WTC11 (cell line): ENCODE results near the gene STIP1. TPM values are rescaled to one million over a fixed set of nuclear protein-coding genes. Genes with fewer than 3 reads are reported as not detected.

Experiments used
- ATAC-seq: fragments of 200-7000 bp; cut with Tn5 transposase; 2 replicates; pipeline ENCODE4 v1.10.0; 2021; ENCODE audit warnings: mild to moderate bottlenecking, moderate library complexity
- CTCF ChIA-PET: fragments of 300-600 bp; sonication (Branson Sonifier 250); formaldehyde crosslinking; loops from one replicate; lab custom pipeline; 2021; ENCODE audit warnings: antibody characterized with exemption; lab: Charles Lee
- POLR2A ChIA-PET: fragments of 350-600 bp; sonication (Branson Sonifier 250); formaldehyde crosslinking; loops from one replicate; lab custom pipeline; 2021; ENCODE audit warnings: antibody characterized with exemption; lab: Charles Lee
- DNase-seq: peaks from one replicate; pipeline ENCODE4 v3.0.0; 2021; ENCODE audit warnings: low spot score
- H3K27ac Mint-ChIP-seq: 2 replicates; pipeline ENCODE4 v1.8.0; 2021; ENCODE audit warnings: mixed read lengths
- H3K27me3 Mint-ChIP-seq: 2 replicates; pipeline ENCODE4 v1.8.0; 2021; ENCODE audit warnings: low read depth, mild to moderate bottlenecking, moderate library complexity, mixed read lengths
- H3K36me3 Mint-ChIP-seq: 2 replicates; pipeline ENCODE4 v1.8.0; 2021; ENCODE audit warnings: mixed read lengths
- H3K4me1 Mint-ChIP-seq: 2 replicates; pipeline ENCODE4 v1.8.0; 2022; ENCODE audit warnings: mixed read lengths
- H3K4me3 Mint-ChIP-seq: 2 replicates; pipeline ENCODE4 v1.8.0; 2021; ENCODE audit warnings: mild to moderate bottlenecking, moderate library complexity, mixed read lengths
- H3K9me3 Mint-ChIP-seq: 2 replicates; pipeline ENCODE4 v1.8.0; 2021; ENCODE audit warnings: mixed read lengths
- CBFB ChIP-seq: sonication (generic); formaldehyde crosslinking; IDR thresholded peaks from 2 replicates; pipeline ENCODE4 v1.8.1; 2022; ENCODE audit warnings: mild to moderate bottlenecking, low read depth, missing genetic modification reagents
- CREM ChIP-seq: sonication (generic); formaldehyde crosslinking; IDR thresholded peaks from 2 replicates; pipeline ENCODE4 v1.8.1; 2022; ENCODE audit warnings: mild to moderate bottlenecking, missing genetic modification reagents, moderate library complexity
- E2F1 ChIP-seq: sonication (generic); formaldehyde crosslinking; IDR thresholded peaks from 2 replicates; pipeline ENCODE4 v1.8.0; 2022; ENCODE audit warnings: mild to moderate bottlenecking, missing genetic modification reagents
- HMGA2 ChIP-seq: fragments of 250-450 bp; sonication (Bioruptor Pico); IDR thresholded peaks from 2 replicates; pipeline ENCODE4 v1.4.0; 2021; ENCODE audit warnings: mild to moderate bottlenecking, moderate library complexity
- PRRX2 ChIP-seq: fragments of 250-450 bp; sonication (Bioruptor Pico); IDR thresholded peaks from 2 replicates; pipeline ENCODE4 v1.8.0; 2021; ENCODE audit warnings: mild to moderate bottlenecking
- RELA ChIP-seq: sonication (generic); formaldehyde crosslinking; IDR thresholded peaks from 2 replicates; pipeline ENCODE4 v1.8.1; 2022; ENCODE audit warnings: missing genetic modification reagents, mild to moderate bottlenecking, borderline replicate concordance
- RORB ChIP-seq: fragments of 250-450 bp; sonication (Bioruptor Pico); IDR thresholded peaks from 2 replicates; pipeline ENCODE4 v1.9.0; 2021; ENCODE audit warnings: mild to moderate bottlenecking
- SP1 ChIP-seq: sonication (generic); formaldehyde crosslinking; conservative IDR thresholded peaks from 2 replicates; pipeline ENCODE4 v1.8.1; 2022; ENCODE audit warnings: missing genetic modification reagents
- TCF7 ChIP-seq: sonication (generic); formaldehyde crosslinking; IDR thresholded peaks from 2 replicates; pipeline ENCODE4 v1.8.0; 2022; ENCODE audit warnings: mild to moderate bottlenecking, low read depth, missing genetic modification reagents, moderate library complexity
- USF1 ChIP-seq: sonication (generic); formaldehyde crosslinking; IDR thresholded peaks from 2 replicates; pipeline ENCODE4 v1.8.0; 2022; ENCODE audit warnings: mild to moderate bottlenecking, missing genetic modification reagents
- ZNF121 ChIP-seq: sonication (generic); formaldehyde crosslinking; IDR thresholded peaks from 2 replicates; pipeline ENCODE4 v1.8.0; 2023; ENCODE audit warnings: missing genetic modification reagents
- ZNF138 ChIP-seq: sonication (generic); formaldehyde crosslinking; conservative IDR thresholded peaks from 2 replicates; pipeline ENCODE4 v1.8.1; 2022; ENCODE audit warnings: mild to moderate bottlenecking, moderate library complexity, missing genetic modification reagents
- ZNF232 ChIP-seq: sonication (generic); formaldehyde crosslinking; IDR thresholded peaks from 2 replicates; pipeline ENCODE4 v1.8.0; 2022; ENCODE audit warnings: mild to moderate bottlenecking, missing genetic modification reagents
- ZNF263 ChIP-seq: sonication (generic); formaldehyde crosslinking; IDR thresholded peaks from 2 replicates; pipeline ENCODE4 v1.8.1; 2022; ENCODE audit warnings: low read depth, mild to moderate bottlenecking, moderate library complexity, missing genetic modification reagents
- ZNF396 ChIP-seq: fragments of 250-450 bp; sonication (Bioruptor Pico); IDR thresholded peaks from 2 replicates; pipeline ENCODE4 v1.8.0; 2021; ENCODE audit warnings: mild to moderate bottlenecking, moderate library complexity, borderline replicate concordance
- ZNF671 ChIP-seq: fragments of 250-450 bp; sonication (Bioruptor Pico); IDR thresholded peaks from 2 replicates; pipeline ENCODE4 v1.8.0; 2021; ENCODE audit warnings: mild to moderate bottlenecking
- total RNA-seq: library from RNA; stranded (reverse); gene quantifications from 3 replicates; pipeline ENCODE4 v1.2.3, GENCODE V29; 2021
- TF ChIP-seq, protein P1 (sequence below): sonication (generic); formaldehyde crosslinking; IDR thresholded peaks from 2 replicates; pipeline ENCODE4 v1.8.1; 2023; ENCODE audit warnings: mild to moderate bottlenecking, moderate library complexity, missing genetic modification reagents
- TF ChIP-seq, protein P2 (sequence below): sonication (generic); formaldehyde crosslinking; IDR thresholded peaks from 2 replicates; pipeline ENCODE4 v1.8.1; 2023; ENCODE audit warnings: mild to moderate bottlenecking, missing genetic modification reagents, moderate library complexity
- TF ChIP-seq, protein P3 (sequence below): fragments of 250-450 bp; sonication (Bioruptor Pico); IDR thresholded peaks from 2 replicates; pipeline ENCODE4 v1.9.0; 2021; ENCODE audit warnings: mild to moderate bottlenecking
- TF ChIP-seq, protein P4 (sequence below): sonication (generic); formaldehyde crosslinking; IDR thresholded peaks from 2 replicates; pipeline ENCODE4 v1.8.0; 2022; ENCODE audit warnings: mild to moderate bottlenecking, missing genetic modification reagents

Gene STIP1
- total RNA-seq, 1 experiment from 2014 or later, result 296 TPM

GRCh38 chr11:64208796-64209562 lies 23.0 kb downstream of the STIP1 start:
- peaks cover 10% of the 10 kb centered on the region for H3K36me3 Mint-ChIP-seq
- no peaks in the 10 kb centered on the region for H3K9me3 Mint-ChIP-seq
- ChIA-PET POLR2A (interaction anchor here (0.5 kb wide), 1 partner anchor 21 kb away, joined by 5 read pairs; no protein-coding TSS in a partner anchor), CTCF (interaction anchor here (1.0 to 2.0 kb wide), 3 partner anchors 92 to 146 kb away, joined by 3 to 8 read pairs (median 6); no protein-coding TSS in a partner anchor)
- H3K4me1 Mint-ChIP-seq, result peaks cover 6% of the 10 kb centered on the region
- TF ChIP-seq ZNF232 (CRISPR knock-in tag), result no peak
- no peaks in the 10 kb centered on the region for H3K27me3 Mint-ChIP-seq
- no peak for DNase-seq
- no peak overlapping the region for H3K4me3 Mint-ChIP-seq
- H3K27ac Mint-ChIP-seq, result no peak overlapping the region; the same call in 1 of the 2 replicates
- no peak for ATAC-seq

GRCh38 chr11:64209563-64209843 lies 23.5 kb downstream of the STIP1 start:
- POLR2A ChIA-PET, result interaction anchor here (0.5 kb wide), 1 partner anchor 20 kb away, joined by 5 read pairs; no protein-coding TSS in a partner anchor
- CTCF ChIA-PET, result interaction anchor here (1.0 to 2.0 kb wide), 3 partner anchors 92 to 145 kb away, joined by 3 to 8 read pairs (median 6); no protein-coding TSS in a partner anchor
- H3K4me1 Mint-ChIP-seq, result peaks cover 3% of the 10 kb centered on the region
- TF ChIP-seq HMGA2 (no peak), ZNF138 (CRISPR knock-in tag) (no peak), USF1 (no peak), CBFB (CRISPR knock-in tag) (no peak), ZNF232 (CRISPR knock-in tag) (no peak), SP1 (CRISPR knock-in tag) (no peak), E2F1 (CRISPR knock-in tag) (no peak), TCF7 (CRISPR knock-in tag) (no peak), RELA (CRISPR knock-in tag) (no peak), ZNF263 (CRISPR knock-in tag) (no peak), ZNF396 (CRISPR knock-in tag) (no peak), ZNF671 (CRISPR knock-in tag) (no peak), PRRX2 (no peak), ZNF121 (no peak), RORB (no peak), CREM (no peak)
- TF ChIP-seq, protein P1, sequence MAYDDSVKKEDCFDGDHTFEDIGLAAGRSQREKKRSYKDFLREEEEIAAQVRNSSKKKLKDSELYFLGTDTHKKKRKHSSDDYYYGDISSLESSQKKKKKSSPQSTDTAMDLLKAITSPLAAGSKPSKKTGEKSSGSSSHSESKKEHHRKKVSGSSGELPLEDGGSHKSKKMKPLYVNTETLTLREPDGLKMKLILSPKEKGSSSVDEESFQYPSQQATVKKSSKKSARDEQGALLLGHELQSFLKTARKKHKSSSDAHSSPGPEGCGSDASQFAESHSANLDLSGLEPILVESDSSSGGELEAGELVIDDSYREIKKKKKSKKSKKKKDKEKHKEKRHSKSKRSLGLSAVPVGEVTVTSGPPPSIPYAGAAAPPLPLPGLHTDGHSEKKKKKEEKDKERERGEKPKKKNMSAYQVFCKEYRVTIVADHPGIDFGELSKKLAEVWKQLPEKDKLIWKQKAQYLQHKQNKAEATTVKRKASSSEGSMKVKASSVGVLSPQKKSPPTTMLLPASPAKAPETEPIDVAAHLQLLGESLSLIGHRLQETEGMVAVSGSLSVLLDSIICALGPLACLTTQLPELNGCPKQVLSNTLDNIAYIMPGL (CRISPR knock-in tag), result no peak
- TF ChIP-seq, protein P2, sequence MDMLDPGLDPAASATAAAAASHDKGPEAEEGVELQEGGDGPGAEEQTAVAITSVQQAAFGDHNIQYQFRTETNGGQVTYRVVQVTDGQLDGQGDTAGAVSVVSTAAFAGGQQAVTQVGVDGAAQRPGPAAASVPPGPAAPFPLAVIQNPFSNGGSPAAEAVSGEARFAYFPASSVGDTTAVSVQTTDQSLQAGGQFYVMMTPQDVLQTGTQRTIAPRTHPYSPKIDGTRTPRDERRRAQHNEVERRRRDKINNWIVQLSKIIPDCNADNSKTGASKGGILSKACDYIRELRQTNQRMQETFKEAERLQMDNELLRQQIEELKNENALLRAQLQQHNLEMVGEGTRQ (CRISPR knock-in tag), result no peak
- TF ChIP-seq, protein P3, sequence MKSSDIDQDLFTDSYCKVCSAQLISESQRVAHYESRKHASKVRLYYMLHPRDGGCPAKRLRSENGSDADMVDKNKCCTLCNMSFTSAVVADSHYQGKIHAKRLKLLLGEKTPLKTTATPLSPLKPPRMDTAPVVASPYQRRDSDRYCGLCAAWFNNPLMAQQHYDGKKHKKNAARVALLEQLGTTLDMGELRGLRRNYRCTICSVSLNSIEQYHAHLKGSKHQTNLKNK (CRISPR knock-in tag), result no peak; the same call in 1 of the 2 replicates
- TF ChIP-seq, protein P4, sequence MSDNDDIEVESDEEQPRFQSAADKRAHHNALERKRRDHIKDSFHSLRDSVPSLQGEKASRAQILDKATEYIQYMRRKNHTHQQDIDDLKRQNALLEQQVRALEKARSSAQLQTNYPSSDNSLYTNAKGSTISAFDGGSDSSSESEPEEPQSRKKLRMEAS (CRISPR knock-in tag), result no peak
- H3K9me3 Mint-ChIP-seq, result no peaks in the 10 kb centered on the region
- DNase-seq (no peak), ATAC-seq (no peak)
- H3K27me3 Mint-ChIP-seq, result no peaks in the 10 kb centered on the region
- H3K27ac Mint-ChIP-seq, result no peak overlapping the region
- no peak overlapping the region for H3K4me3 Mint-ChIP-seq
- H3K36me3 Mint-ChIP-seq, result peaks cover 5% of the 10 kb centered on the region
